Measurements from ENCODE around the gene PDGFRA.

The PDGFRA gene

GRCh38 chr4:54289316-54289715, 60.2 kb downstream of the PDGFRA start:
- no peak overlapping the region for H3K4me3 ChIP-seq (ENCODE audit: control insufficient read depth in 1 of 7, extremely low read depth in 1 of 7, insufficient read depth in 4 of 7, low read depth in 2 of 7, low read length in 6 of 7)
- no peaks in the 10 kb centered on the region for H3K4me1 ChIP-seq (ENCODE audit: control extremely low read depth in 1 of 4, control insufficient read depth in 4 of 4, insufficient read depth in 4 of 4, low read length in 3 of 4)
- H3K27me3 ChIP-seq (replicated peaks in 2 of 5; ENCODE audit: control insufficient read depth in 4 of 5, insufficient read depth in 5 of 5, low read length in 4 of 5) = no peaks in the 10 kb centered on the region
- 67% methylated on average over 1 of the region's 2 CpGs for WGBS (ENCODE audit: insufficient coverage)
- ChIA-PET POLR2A (no interaction called here), CTCF (no interaction called here)
- H3K27ac ChIP-seq (ENCODE audit: insufficient read depth in 1 of 2, low read depth in 1 of 2, low read length in 2 of 2, poor library complexity in 1 of 2, severe bottlenecking in 2 of 2) = no peak overlapping the region
- no peaks in the 10 kb centered on the region for H3K36me3 ChIP-seq (ENCODE audit: control insufficient read depth in 4 of 4, insufficient read depth in 4 of 4, low read length in 3 of 4)
- peak in 1 of 3 donors; percentile 10 for DNase-seq
- peaks cover 0 to 8% (median 0%) of the 10 kb centered on the region in 5 experiments for H3K9me3 ChIP-seq (ENCODE audit: control extremely low read depth in 1 of 5, control insufficient read depth in 4 of 5, insufficient read depth in 2 of 5, low read depth in 1 of 5, low read length in 4 of 5)

- no peak overlapping the region for H3K27ac ChIP-seq (ENCODE audit: insufficient read depth in 1 of 2, low read depth in 1 of 2, low read length in 2 of 2, poor library complexity in 1 of 2, severe bottlenecking in 2 of 2)
- peaks cover 0 to 4% (median 0%) of the 10 kb centered on the region in 5 experiments for H3K9me3 ChIP-seq (ENCODE audit: control extremely low read depth in 1 of 5, control insufficient read depth in 4 of 5, insufficient read depth in 2 of 5, low read depth in 1 of 5, low read length in 4 of 5)
- no peaks in the 10 kb centered on the region for H3K27me3 ChIP-seq (replicated peaks in 2 of 5; ENCODE audit: control insufficient read depth in 4 of 5, insufficient read depth in 5 of 5, low read length in 4 of 5)
- no peaks in the 10 kb centered on the region for H3K36me3 ChIP-seq (ENCODE audit: control insufficient read depth in 4 of 4, insufficient read depth in 4 of 4, low read length in 3 of 4)
- CTCF ChIA-PET = no interaction called here
- no peaks in the 10 kb centered on the region for H3K4me1 ChIP-seq (ENCODE audit: control extremely low read depth in 1 of 4, control insufficient read depth in 4 of 4, insufficient read depth in 4 of 4, low read length in 3 of 4)
- DNase-seq = no peak
- POLR2A ChIA-PET = no interaction called here
- H3K4me3 ChIP-seq (ENCODE audit: control insufficient read depth in 1 of 7, extremely low read depth in 1 of 7, insufficient read depth in 4 of 7, low read depth in 2 of 7, low read length in 6 of 7) = no peak overlapping the region
- WGBS (ENCODE audit: insufficient coverage) = 87% methylated on average over 2 of the region's 3 CpGs
These were observed 61.9 kb downstream of the PDGFRA start for GRCh38 chr4:54290980-54291379.

- CTCF ChIA-PET = interaction anchor here (0.6 kb wide), 1 partner anchor 1562 kb away, joined by 4 read pairs; no protein-coding TSS in a partner anchor
- Histone ChIP-seq H3K27me3 (replicated peaks in 2 of 5; ENCODE audit: control insufficient read depth in 4 of 5, insufficient read depth in 5 of 5, low read length in 4 of 5) (no peaks in the 10 kb centered on the region), H3K4me3 (ENCODE audit: control insufficient read depth in 1 of 7, extremely low read depth in 1 of 7, insufficient read depth in 4 of 7, low read depth in 2 of 7, low read length in 6 of 7) (no peak overlapping the region), H3K27ac (ENCODE audit: insufficient read depth in 1 of 2, low read depth in 1 of 2, low read length in 2 of 2, poor library complexity in 1 of 2, severe bottlenecking in 2 of 2) (no peak overlapping the region), H3K4me1 (ENCODE audit: control extremely low read depth in 1 of 4, control insufficient read depth in 4 of 4, insufficient read depth in 4 of 4, low read length in 3 of 4) (no peaks in the 10 kb centered on the region), H3K36me3 (ENCODE audit: control insufficient read depth in 4 of 4, insufficient read depth in 4 of 4, low read length in 3 of 4) (no peaks in the 10 kb centered on the region), H3K9me3 (ENCODE audit: control extremely low read depth in 1 of 5, control insufficient read depth in 4 of 5, insufficient read depth in 2 of 5, low read depth in 1 of 5, low read length in 4 of 5) (peaks cover 0 to 11% (median 2%) of the 10 kb centered on the region in 5 experiments)
- WGBS (ENCODE audit: insufficient coverage) = 89% methylated on average over 4 of the region's 7 CpGs
- POLR2A ChIA-PET = interaction anchor here (0.6 kb wide), 1 partner anchor 615 kb away, joined by 3 read pairs; no protein-coding TSS in a partner anchor
- DNase-seq = no peak
These were observed 67.6 kb downstream of the PDGFRA start for GRCh38 chr4:54296548-54297203.

- ChIA-PET CTCF (interaction anchor here (1.1 kb wide), 1 partner anchor 15 kb away, joined by 5 read pairs; no protein-coding TSS in a partner anchor), POLR2A (no interaction called here)
- Histone ChIP-seq H3K27ac (ENCODE audit: insufficient read depth in 1 of 2, low read depth in 1 of 2, low read length in 2 of 2, poor library complexity in 1 of 2, severe bottlenecking in 2 of 2) (no peak overlapping the region), H3K9me3 (ENCODE audit: control extremely low read depth in 1 of 5, control insufficient read depth in 4 of 5, insufficient read depth in 2 of 5, low read depth in 1 of 5, low read length in 4 of 5) (peaks cover 0 to 3% (median 0%) of the 10 kb centered on the region in 5 experiments), H3K4me3 (ENCODE audit: control insufficient read depth in 1 of 7, extremely low read depth in 1 of 7, insufficient read depth in 4 of 7, low read depth in 2 of 7, low read length in 6 of 7) (no peak overlapping the region), H3K4me1 (ENCODE audit: control extremely low read depth in 1 of 4, control insufficient read depth in 4 of 4, insufficient read depth in 4 of 4, low read length in 3 of 4) (no peaks in the 10 kb centered on the region), H3K27me3 (replicated peaks in 2 of 5; ENCODE audit: control insufficient read depth in 4 of 5, insufficient read depth in 5 of 5, low read length in 4 of 5) (no peaks in the 10 kb centered on the region), H3K36me3 (ENCODE audit: control insufficient read depth in 4 of 4, insufficient read depth in 4 of 4, low read length in 3 of 4) (no peaks in the 10 kb centered on the region)
- DNase-seq = peak in 2 of 3 donors; percentile 24 to 39
- WGBS (ENCODE audit: insufficient coverage) = no CpG with 5 or more reads among the region's 2 CpGs
These were observed 79.0 kb downstream of the PDGFRA start for GRCh38 chr4:54308110-54308509.

GRCh38 chr4:54315561-54316538, 86.8 kb downstream of the PDGFRA start:
- CTCF ChIA-PET = interaction anchor here (0.5 to 1.5 kb wide), 3 partner anchors 78 to 979 kb away, joined by 3 to 4 read pairs (median 3); no protein-coding TSS in a partner anchor

GRCh38 chr4:54317690-54318089, 88.6 kb downstream of the PDGFRA start:
- no peak for DNase-seq
- Histone ChIP-seq H3K4me3 (ENCODE audit: control insufficient read depth in 1 of 7, extremely low read depth in 1 of 7, insufficient read depth in 4 of 7, low read depth in 2 of 7, low read length in 6 of 7) (no peak overlapping the region), H3K27ac (ENCODE audit: insufficient read depth in 1 of 2, low read depth in 1 of 2, low read length in 2 of 2, poor library complexity in 1 of 2, severe bottlenecking in 2 of 2) (no peak overlapping the region), H3K27me3 (replicated peaks in 2 of 5; ENCODE audit: control insufficient read depth in 4 of 5, insufficient read depth in 5 of 5, low read length in 4 of 5) (no peaks in the 10 kb centered on the region), H3K36me3 (ENCODE audit: control insufficient read depth in 4 of 4, insufficient read depth in 4 of 4, low read length in 3 of 4) (no peaks in the 10 kb centered on the region), H3K4me1 (ENCODE audit: control extremely low read depth in 1 of 4, control insufficient read depth in 4 of 4, insufficient read depth in 4 of 4, low read length in 3 of 4) (peaks cover 0 to 2% (median 0%) of the 10 kb centered on the region in 4 experiments), H3K9me3 (ENCODE audit: control extremely low read depth in 1 of 5, control insufficient read depth in 4 of 5, insufficient read depth in 2 of 5, low read depth in 1 of 5, low read length in 4 of 5) (no peaks in the 10 kb centered on the region)
- ChIA-PET CTCF (interaction anchor here (0.7 to 2.5 kb wide), 11 partner anchors 11 to 1173 kb away, joined by 3 to 15 read pairs (median 4); no protein-coding TSS in a partner anchor), POLR2A (no interaction called here)
- WGBS (ENCODE audit: insufficient coverage) = 100% methylated on average over 1 of the region's 2 CpGs

More at GRCh38 chr4:54315561-54316538, 86.8 kb downstream of the PDGFRA start:
- POLR2A ChIA-PET = no interaction called here
- Histone ChIP-seq H3K4me3 (ENCODE audit: control insufficient read depth in 1 of 7, extremely low read depth in 1 of 7, insufficient read depth in 4 of 7, low read depth in 2 of 7, low read length in 6 of 7) (no peak overlapping the region), H3K9me3 (ENCODE audit: control extremely low read depth in 1 of 5, control insufficient read depth in 4 of 5, insufficient read depth in 2 of 5, low read depth in 1 of 5, low read length in 4 of 5) (no peaks in the 10 kb centered on the region), H3K36me3 (ENCODE audit: control insufficient read depth in 4 of 4, insufficient read depth in 4 of 4, low read length in 3 of 4) (no peaks in the 10 kb centered on the region), H3K27ac (ENCODE audit: insufficient read depth in 1 of 2, low read depth in 1 of 2, low read length in 2 of 2, poor library complexity in 1 of 2, severe bottlenecking in 2 of 2) (no peak overlapping the region), H3K27me3 (replicated peaks in 2 of 5; ENCODE audit: control insufficient read depth in 4 of 5, insufficient read depth in 5 of 5, low read length in 4 of 5) (no peaks in the 10 kb centered on the region), H3K4me1 (ENCODE audit: control extremely low read depth in 1 of 4, control insufficient read depth in 4 of 4, insufficient read depth in 4 of 4, low read length in 3 of 4) (peaks cover 0 to 2% (median 0%) of the 10 kb centered on the region in 4 experiments)
- DNase-seq = peak in 2 of 3 donors; percentile 38 to 39
- 10% methylated on average over 2 of the region's 4 CpGs for WGBS (ENCODE audit: insufficient coverage)

Measured in common myeloid progenitor, CD34-positive (primary cell).